Activated T-cell treated with anti-CD3 and anti-CD28 coated beads, Interleukin-2, amount 50 U/mL, for 1 hour (primary cell): ENCODE data around the gene MKX.

ENCODE experiments used
- DNase-seq: peaks from one replicate; pipeline ENCODE4 v3.0.0-alpha.2; 2020

Gene MKX

GRCh38 chr10:27643301-27643700 is 102.3 kb downstream of the MKX start:
- no peak for DNase-seq

- DNase-seq: no peak
Observed at GRCh38 chr10:27642023-27642589, 103.5 kb downstream of the MKX start.

- no peak for DNase-seq
Observed at GRCh38 chr10:27638071-27638750, 107.4 kb downstream of the MKX start.

GRCh38 chr10:27637601-27638000 is 108.0 kb downstream of the MKX start:
- DNase-seq: no peak

- no peak for DNase-seq
Observed at GRCh38 chr10:27636816-27637215, 108.8 kb downstream of the MKX start.

GRCh38 chr10:27635699-27636270 is 109.8 kb downstream of the MKX start:
- no peak for DNase-seq

- DNase-seq: no peak
Observed at GRCh38 chr10:27635290-27635689, 110.3 kb downstream of the MKX start.

GRCh38 chr10:27628621-27629020 is 117.0 kb downstream of the MKX start:
- no peak for DNase-seq

GRCh38 chr10:27626890-27627289 is 118.7 kb downstream of the MKX start:
- DNase-seq: no peak

- DNase-seq: no peak
Observed at GRCh38 chr10:27625452-27626211, 120.0 kb downstream of the MKX start.

GRCh38 chr10:27624941-27625340 is 120.7 kb downstream of the MKX start:
- DNase-seq: no peak
